ENCODE results near the gene PAPSS2. TPM values are rescaled to one million over a fixed set of nuclear protein-coding genes. Genes with fewer than 3 reads are reported as not detected.

PAPSS2 gene
- total RNA-seq, 1 donor from 2014 or later = 8.9 TPM

- Histone ChIP-seq H3K4me1 (ENCODE audit: control insufficient read depth in 3 of 3, insufficient read depth in 3 of 3, low read length in 3 of 3) (peaks cover 0 to 2% (median 0%) of the 10 kb centered on the region in 3 donors), H3K9me3 (ENCODE audit: control insufficient read depth in 3 of 3, low read length in 3 of 3) (no peaks in the 10 kb centered on the region), H3K27me3 (ENCODE audit: control insufficient read depth in 3 of 3, insufficient read depth in 3 of 3, low read length in 3 of 3) (peaks cover 0 to 5% (median 4%) of the 10 kb centered on the region in 3 donors), H3K9ac (ENCODE audit: low read depth in 1 of 3, low read length in 3 of 3) (no peak overlapping the region), H3K27ac (ENCODE audit: low read depth, low read length) (no peak overlapping the region), H3K36me3 (ENCODE audit: control insufficient read depth in 3 of 3, insufficient read depth in 3 of 3, low read length in 3 of 3) (no peaks in the 10 kb centered on the region), H3K4me3 (ENCODE audit: low read length in 3 of 3) (no peak overlapping the region)
Observed at GRCh38 chr10:87654212-87654611, 5.5 kb upstream of the PAPSS2 start.

- Histone ChIP-seq H3K9ac (ENCODE audit: low read depth in 1 of 3, low read length in 3 of 3) (no peak overlapping the region), H3K36me3 (ENCODE audit: control insufficient read depth in 3 of 3, insufficient read depth in 3 of 3, low read length in 3 of 3) (no peaks in the 10 kb centered on the region), H3K27me3 (ENCODE audit: control insufficient read depth in 3 of 3, insufficient read depth in 3 of 3, low read length in 3 of 3) (peaks cover 5 to 18% (median 12%) of the 10 kb centered on the region in 3 donors), H3K9me3 (ENCODE audit: control insufficient read depth in 3 of 3, low read length in 3 of 3) (no peaks in the 10 kb centered on the region), H3K4me3 (ENCODE audit: low read length in 3 of 3) (no peak overlapping the region), H3K4me1 (ENCODE audit: control insufficient read depth in 3 of 3, insufficient read depth in 3 of 3, low read length in 3 of 3) (peaks cover 5 to 8% (median 5%) of the 10 kb centered on the region in 3 donors), H3K27ac (ENCODE audit: low read depth, low read length) (no peak overlapping the region)
Observed at GRCh38 chr10:87656431-87657072, 3.1 kb upstream of the PAPSS2 start.

GRCh38 chr10:87657371-87657770 is 2.3 kb upstream of the PAPSS2 start:
- no peak overlapping the region for H3K4me3 ChIP-seq (ENCODE audit: low read length in 3 of 3)
- H3K27ac ChIP-seq (ENCODE audit: low read depth, low read length) = no peak overlapping the region
- no peaks in the 10 kb centered on the region for H3K36me3 ChIP-seq (ENCODE audit: control insufficient read depth in 3 of 3, insufficient read depth in 3 of 3, low read length in 3 of 3)
- no peak overlapping the region for H3K9ac ChIP-seq (ENCODE audit: low read depth in 1 of 3, low read length in 3 of 3)
- peaks cover 5 to 20% (median 12%) of the 10 kb centered on the region in 3 donors for H3K27me3 ChIP-seq (ENCODE audit: control insufficient read depth in 3 of 3, insufficient read depth in 3 of 3, low read length in 3 of 3)
- peaks cover 5 to 8% (median 5%) of the 10 kb centered on the region in 3 donors for H3K4me1 ChIP-seq (ENCODE audit: control insufficient read depth in 3 of 3, insufficient read depth in 3 of 3, low read length in 3 of 3)
- no peaks in the 10 kb centered on the region for H3K9me3 ChIP-seq (ENCODE audit: control insufficient read depth in 3 of 3, low read length in 3 of 3)

GRCh38 chr10:87658321-87658795 is 1.3 kb upstream of the PAPSS2 start:
- no peak overlapping the region for H3K27ac ChIP-seq (ENCODE audit: low read depth, low read length)
- no peak overlapping the region for H3K4me3 ChIP-seq (ENCODE audit: low read length in 3 of 3)

GRCh38 chr10:87658858-87659555 is 671 bp upstream of the PAPSS2 start:
- no peak overlapping the region for H3K9ac ChIP-seq (ENCODE audit: low read depth in 1 of 3, low read length in 3 of 3)
- no peak overlapping the region for H3K27ac ChIP-seq (ENCODE audit: low read depth, low read length)
- peaks cover 5 to 20% (median 16%) of the 10 kb centered on the region in 3 donors for H3K27me3 ChIP-seq (ENCODE audit: control insufficient read depth in 3 of 3, insufficient read depth in 3 of 3, low read length in 3 of 3)
- peak overlapping the region in 1 of 3 donors; percentile 58 for H3K4me3 ChIP-seq (ENCODE audit: low read length in 3 of 3)
- no peaks in the 10 kb centered on the region for H3K36me3 ChIP-seq (ENCODE audit: control insufficient read depth in 3 of 3, insufficient read depth in 3 of 3, low read length in 3 of 3)
- peaks cover 5 to 8% (median 5%) of the 10 kb centered on the region in 3 donors for H3K4me1 ChIP-seq (ENCODE audit: control insufficient read depth in 3 of 3, insufficient read depth in 3 of 3, low read length in 3 of 3)
- H3K9me3 ChIP-seq (ENCODE audit: control insufficient read depth in 3 of 3, low read length in 3 of 3) = no peaks in the 10 kb centered on the region

More at GRCh38 chr10:87658321-87658795, 1.3 kb upstream of the PAPSS2 start:
- Histone ChIP-seq H3K4me1 (ENCODE audit: control insufficient read depth in 3 of 3, insufficient read depth in 3 of 3, low read length in 3 of 3) (peaks cover 5 to 8% (median 5%) of the 10 kb centered on the region in 3 donors), H3K27me3 (ENCODE audit: control insufficient read depth in 3 of 3, insufficient read depth in 3 of 3, low read length in 3 of 3) (peaks cover 5 to 20% (median 13%) of the 10 kb centered on the region in 3 donors), H3K9me3 (ENCODE audit: control insufficient read depth in 3 of 3, low read length in 3 of 3) (no peaks in the 10 kb centered on the region), H3K36me3 (ENCODE audit: control insufficient read depth in 3 of 3, insufficient read depth in 3 of 3, low read length in 3 of 3) (no peaks in the 10 kb centered on the region), H3K9ac (ENCODE audit: low read depth in 1 of 3, low read length in 3 of 3) (no peak overlapping the region)

- peak overlapping the region; percentile 67 for H3K27ac ChIP-seq (ENCODE audit: low read depth, low read length)
- H3K9ac ChIP-seq (ENCODE audit: low read depth in 1 of 3, low read length in 3 of 3) = peak overlapping the region; percentile 65 to 74 (median 66)
- H3K27me3 ChIP-seq (ENCODE audit: control insufficient read depth in 3 of 3, insufficient read depth in 3 of 3, low read length in 3 of 3) = peaks cover 5 to 20% (median 16%) of the 10 kb centered on the region in 3 donors
Observed at GRCh38 chr10:87660484-87661133, 931 bp downstream of the PAPSS2 start.

GRCh38 chr10:87661861-87662785 is 2.4 kb downstream of the PAPSS2 start:
- Histone ChIP-seq H3K4me1 (ENCODE audit: control insufficient read depth in 3 of 3, insufficient read depth in 3 of 3, low read length in 3 of 3) (peaks cover 5 to 8% (median 5%) of the 10 kb centered on the region in 3 donors), H3K36me3 (ENCODE audit: control insufficient read depth in 3 of 3, insufficient read depth in 3 of 3, low read length in 3 of 3) (no peaks in the 10 kb centered on the region), H3K4me3 (ENCODE audit: low read length in 3 of 3) (no peak overlapping the region), H3K9me3 (ENCODE audit: control insufficient read depth in 3 of 3, low read length in 3 of 3) (no peaks in the 10 kb centered on the region), H3K9ac (ENCODE audit: low read depth in 1 of 3, low read length in 3 of 3) (no peak overlapping the region), H3K27ac (ENCODE audit: low read depth, low read length) (no peak overlapping the region), H3K27me3 (ENCODE audit: control insufficient read depth in 3 of 3, insufficient read depth in 3 of 3, low read length in 3 of 3) (peaks cover 5 to 20% (median 16%) of the 10 kb centered on the region in 3 donors)

More at GRCh38 chr10:87660484-87661133, 931 bp downstream of the PAPSS2 start:
- H3K36me3 ChIP-seq (ENCODE audit: control insufficient read depth in 3 of 3, insufficient read depth in 3 of 3, low read length in 3 of 3) = no peaks in the 10 kb centered on the region
- peaks cover 5 to 8% (median 5%) of the 10 kb centered on the region in 3 donors for H3K4me1 ChIP-seq (ENCODE audit: control insufficient read depth in 3 of 3, insufficient read depth in 3 of 3, low read length in 3 of 3)
- peak overlapping the region; percentile 60 to 73 (median 70) for H3K4me3 ChIP-seq (ENCODE audit: low read length in 3 of 3)
- H3K9me3 ChIP-seq (ENCODE audit: control insufficient read depth in 3 of 3, low read length in 3 of 3) = no peaks in the 10 kb centered on the region

GRCh38 chr10:87664276-87664701 is 4.6 kb downstream of the PAPSS2 start:
- H3K27me3 ChIP-seq (ENCODE audit: control insufficient read depth in 3 of 3, insufficient read depth in 3 of 3, low read length in 3 of 3) = peaks cover 5 to 15% (median 11%) of the 10 kb centered on the region in 3 donors
- no peaks in the 10 kb centered on the region for H3K9me3 ChIP-seq (ENCODE audit: control insufficient read depth in 3 of 3, low read length in 3 of 3)
- peaks cover 5% of the 10 kb centered on the region in 3 donors for H3K4me1 ChIP-seq (ENCODE audit: control insufficient read depth in 3 of 3, insufficient read depth in 3 of 3, low read length in 3 of 3)
- H3K36me3 ChIP-seq (ENCODE audit: control insufficient read depth in 3 of 3, insufficient read depth in 3 of 3, low read length in 3 of 3) = no peaks in the 10 kb centered on the region
- H3K27ac ChIP-seq (ENCODE audit: low read depth, low read length) = no peak overlapping the region
- H3K4me3 ChIP-seq (ENCODE audit: low read length in 3 of 3) = no peak overlapping the region
- no peak overlapping the region for H3K9ac ChIP-seq (ENCODE audit: low read depth in 1 of 3, low read length in 3 of 3)

GRCh38 chr10:87667493-87667892 is 7.8 kb downstream of the PAPSS2 start:
- Histone ChIP-seq H3K36me3 (ENCODE audit: control insufficient read depth in 3 of 3, insufficient read depth in 3 of 3, low read length in 3 of 3) (no peaks in the 10 kb centered on the region), H3K9ac (ENCODE audit: low read depth in 1 of 3, low read length in 3 of 3) (no peak overlapping the region), H3K27me3 (ENCODE audit: control insufficient read depth in 3 of 3, insufficient read depth in 3 of 3, low read length in 3 of 3) (peaks cover 0 to 5% (median 0%) of the 10 kb centered on the region in 3 donors), H3K4me1 (ENCODE audit: control insufficient read depth in 3 of 3, insufficient read depth in 3 of 3, low read length in 3 of 3) (no peaks in the 10 kb centered on the region), H3K27ac (ENCODE audit: low read depth, low read length) (no peak overlapping the region), H3K9me3 (ENCODE audit: control insufficient read depth in 3 of 3, low read length in 3 of 3) (no peaks in the 10 kb centered on the region), H3K4me3 (ENCODE audit: low read length in 3 of 3) (no peak overlapping the region)

Data from skeletal muscle tissue (tissue), 4 donors.